HuH-7 (cell line): ENCODE measurements around the gene BEST2.
"Not testable (repeated sequence)": the region's sequence is repeated elsewhere in the genome, so short reads cannot be mapped to it uniquely, and the experiment has no call there.

Experiments
- DNase-seq: peaks from one replicate; pipeline ENCODE4 v3.0.0; 2011; ENCODE audit warnings: low spot score

The BEST2 gene

GRCh38 chr19:12751635-12752034 is at the start of gene BEST2:
Gene BEST2, plus strand, starts transcription at chr19:12751791. Its CDS starts 802 bp downstream, at chr19:12752593.
- no peak for DNase-seq

GRCh38 chr19:12703046-12703445 is 48.5 kb upstream of the BEST2 start:
- peak; percentile 43 for DNase-seq

- DNase-seq: no peak
Measured at GRCh38 chr19:12705169-12705568, 46.4 kb upstream of the BEST2 start.

- no peak for DNase-seq
Measured at GRCh38 chr19:12705654-12706331, 45.8 kb upstream of the BEST2 start.

GRCh38 chr19:12706332-12706718 is 45.3 kb upstream of the BEST2 start:
- no peak for DNase-seq

GRCh38 chr19:12708641-12709040 is 43.0 kb upstream of the BEST2 start:
- DNase-seq: no peak

- no peak for DNase-seq
Measured at GRCh38 chr19:12711187-12711586, 40.4 kb upstream of the BEST2 start.

- not testable (repeated sequence) for DNase-seq
Measured at GRCh38 chr19:12712077-12712476, 39.5 kb upstream of the BEST2 start.

- not testable (repeated sequence) for DNase-seq
Measured at GRCh38 chr19:12713304-12713703, 38.3 kb upstream of the BEST2 start.

- no peak for DNase-seq
Measured at GRCh38 chr19:12715102-12715501, 36.5 kb upstream of the BEST2 start.

GRCh38 chr19:12715929-12716328 is 35.7 kb upstream of the BEST2 start:
- DNase-seq: no peak

- DNase-seq: no peak
Measured at GRCh38 chr19:12720296-12720695, 31.3 kb upstream of the BEST2 start.

GRCh38 chr19:12720851-12721655 is 30.5 kb upstream of the BEST2 start:
- no peak for DNase-seq

GRCh38 chr19:12721656-12722565 is 29.7 kb upstream of the BEST2 start:
- peak; percentile 64 for DNase-seq

- peak; percentile 99 for DNase-seq
Measured at GRCh38 chr19:12722566-12723380, 28.8 kb upstream of the BEST2 start.

GRCh38 chr19:12723381-12723640 is 28.3 kb upstream of the BEST2 start:
- no peak for DNase-seq

GRCh38 chr19:12723641-12724426 is 27.8 kb upstream of the BEST2 start, which contains the start of gene TNPO2:
Gene TNPO2, minus strand, starts transcription at chr19:12723932. Its CDS starts 2,955 bp downstream, at chr19:12720977.
- DNase-seq: peak; percentile 83

- DNase-seq: not testable (repeated sequence)
Measured at GRCh38 chr19:12725612-12726011, 26.0 kb upstream of the BEST2 start.

- no peak for DNase-seq
Measured at GRCh38 chr19:12726988-12727316, 24.6 kb upstream of the BEST2 start.

GRCh38 chr19:12727745-12728433 is 23.7 kb upstream of the BEST2 start:
- DNase-seq: no peak
